ENCODE measurements around the gene NDFIP1. TPM values are rescaled to one million over a fixed set of nuclear protein-coding genes. Genes with fewer than 3 reads are reported as not detected.

NDFIP1 gene, protein sequence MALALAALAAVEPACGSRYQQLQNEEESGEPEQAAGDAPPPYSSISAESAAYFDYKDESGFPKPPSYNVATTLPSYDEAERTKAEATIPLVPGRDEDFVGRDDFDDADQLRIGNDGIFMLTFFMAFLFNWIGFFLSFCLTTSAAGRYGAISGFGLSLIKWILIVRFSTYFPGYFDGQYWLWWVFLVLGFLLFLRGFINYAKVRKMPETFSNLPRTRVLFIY
- 29.0 TPM for polyA plus RNA-seq (2013, experiment 1 of 2)
- 29.1 TPM for polyA plus RNA-seq (2013, experiment 2 of 2)

DNA sequence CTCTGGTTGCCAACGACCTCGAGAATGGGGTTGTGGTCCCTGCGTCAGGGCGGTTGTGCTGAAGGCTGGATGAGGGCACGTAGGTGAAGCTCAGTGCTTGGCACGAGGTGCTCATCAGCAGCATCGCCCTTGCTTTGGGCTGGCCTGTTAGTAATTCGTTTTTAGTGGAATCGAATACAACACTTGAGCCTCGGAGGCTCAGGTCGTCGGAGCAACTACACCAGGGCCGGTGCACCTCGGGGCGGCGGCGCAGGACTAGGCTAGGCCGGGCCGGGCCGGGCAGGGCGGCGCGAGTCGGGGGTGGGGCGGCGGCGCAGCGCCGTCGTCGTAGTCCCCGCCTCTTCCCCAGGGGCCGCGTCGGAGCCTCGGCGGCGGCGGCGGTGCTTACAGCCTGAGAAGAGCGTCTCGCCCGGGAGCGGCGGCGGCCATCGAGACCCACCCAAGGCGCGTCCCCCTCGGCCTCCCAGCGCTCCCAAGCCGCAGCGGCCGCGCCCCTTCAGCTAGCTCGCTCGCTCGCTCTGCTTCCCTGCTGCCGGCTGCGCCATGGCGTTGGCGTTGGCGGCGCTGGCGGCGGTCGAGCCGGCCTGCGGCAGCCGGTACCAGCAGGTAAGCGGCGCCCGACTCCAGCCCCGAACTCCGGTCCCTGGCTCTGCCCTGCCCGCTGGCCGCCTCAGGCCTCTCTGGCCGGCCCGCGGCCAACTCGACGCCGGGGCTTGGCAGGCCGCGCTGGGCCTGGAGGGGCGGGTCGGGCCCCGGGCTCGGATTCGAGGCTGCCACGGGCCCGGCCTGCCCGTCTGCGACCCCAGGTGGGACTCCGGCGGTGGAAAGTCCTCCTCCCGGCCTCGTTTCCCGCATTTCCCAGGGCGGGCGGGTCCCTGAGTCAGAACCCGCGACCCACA, at the start of gene NDFIP1:
NDFIP1 (plus strand) TSS at position 348 of the 899 bp plus-strand sequence; CDS start at position 544, 196 bp downstream.
- H3K4me3 ChIP-seq (ENCODE audit: low read length in 2 of 2), result peak within 1 kb of the TSS; percentile 59 to 96
- H3K4me1 ChIP-seq (ENCODE audit: control insufficient read depth in 2 of 2, insufficient read depth in 1 of 2, low read depth in 1 of 2, low read length in 2 of 2), result peaks cover 1 to 9% of the 10 kb centered on the region in 2 donors
- peak within 1 kb of the TSS; percentile 89 for H3K18ac ChIP-seq (ENCODE audit: low read length)
- peaks cover 0 to 12% of the 10 kb centered on the region in 2 donors for H3K9me3 ChIP-seq (replicated peaks in 1 of 2; ENCODE audit: control insufficient read depth in 2 of 2, insufficient read depth in 1 of 2, low read depth in 1 of 2, low read length in 2 of 2)
- peaks cover 2% of the 10 kb centered on the region for H3K79me1 ChIP-seq (ENCODE audit: low read depth, low read length)
- peak within 1 kb of the TSS; percentile 100 for H3K9ac ChIP-seq (ENCODE audit: low read depth, low read length, poor library complexity)
- peak within 1 kb of the TSS; percentile 65 for H3K27ac ChIP-seq (replicated peaks; ENCODE audit: low read length)
- no peak within 1 kb of the TSS for H4K8ac ChIP-seq (ENCODE audit: low read depth, low read length)
- no peak within 1 kb of the TSS for H2AK5ac ChIP-seq (ENCODE audit: low read depth, low read length)
- H2BK15ac ChIP-seq (ENCODE audit: low read length), result no peak within 1 kb of the TSS
- H3K36me3 ChIP-seq (replicated peaks in 1 of 2; ENCODE audit: control insufficient read depth in 2 of 2, insufficient read depth in 2 of 2, low read length in 2 of 2), result peaks cover 0 to 8% of the 10 kb centered on the region in 2 donors
- H3K4me2 ChIP-seq (ENCODE audit: insufficient read depth, low read length, poor library complexity, severe bottlenecking), result peak within 1 kb of the TSS; percentile 55
- H3K14ac ChIP-seq (ENCODE audit: low read length), result peak within 1 kb of the TSS; percentile 77
- H3K27me3 ChIP-seq (ENCODE audit: control insufficient read depth in 3 of 3, insufficient read depth in 3 of 3, low read depth in 1 of 3, low read length in 3 of 3), result peaks cover 0 to 12% (median 3%) of the 10 kb centered on the region in 3 experiments
- DNase-seq (ENCODE audit: low spot score), result peak; percentile 78
- H3K4ac ChIP-seq (ENCODE audit: low read length), result no peak within 1 kb of the TSS
- no peak within 1 kb of the TSS for H2BK120ac ChIP-seq (ENCODE audit: low read depth, low read length)
- H3K23ac ChIP-seq (ENCODE audit: low read depth, low read length, poor library complexity), result peak within 1 kb of the TSS; percentile 93
- peak within 1 kb of the TSS; percentile 0 for H4K91ac ChIP-seq (ENCODE audit: low read depth, low read length, poor library complexity)
- WGBS, 2 donors (ENCODE audit: extremely low coverage in 2 of 2, insufficient read length in 2 of 2, insufficient replicate concordance in 1 of 2), result no CpG with 5 or more reads among the region's 103 CpGs
- peak within 1 kb of the TSS; percentile 89 for H2AFZ ChIP-seq (ENCODE audit: low read length)
- H2BK12ac ChIP-seq (ENCODE audit: low read length), result no peak within 1 kb of the TSS
- H2BK5ac ChIP-seq (ENCODE audit: low read length), result peak within 1 kb of the TSS; percentile 47

DNA sequence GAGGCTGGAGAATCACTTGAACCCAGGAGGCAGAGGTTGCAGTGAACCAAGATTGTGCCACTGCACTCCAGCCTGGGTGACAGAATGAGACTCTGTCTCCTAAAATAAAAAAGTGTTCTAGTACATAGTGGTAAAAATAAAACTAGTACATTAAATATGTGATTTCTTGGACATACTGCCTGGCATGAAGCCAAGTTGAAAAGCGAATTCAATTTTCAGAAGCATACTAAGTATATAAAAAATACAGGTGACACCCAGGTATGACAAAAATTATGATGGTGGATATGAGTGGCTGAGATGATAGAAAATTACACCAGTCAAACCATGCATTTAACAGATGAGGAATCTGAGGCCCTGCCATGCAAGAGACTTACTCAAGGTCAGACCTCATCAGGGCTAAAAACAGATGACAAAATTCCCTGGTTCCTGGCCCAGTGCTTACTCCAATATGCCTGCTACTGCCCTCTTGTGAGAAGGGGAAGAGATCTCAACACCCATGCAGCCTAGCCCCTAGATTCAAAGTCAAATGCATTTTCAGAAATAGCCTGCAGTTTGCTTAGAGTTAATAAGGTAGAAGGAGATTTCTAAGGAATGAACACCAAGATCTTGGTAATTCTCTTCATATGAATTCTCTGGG, 49.2 kb upstream of the NDFIP1 start:
- no peak overlapping the region for H3K4ac ChIP-seq (ENCODE audit: low read length)
- no peak overlapping the region for H2BK12ac ChIP-seq (ENCODE audit: low read length)
- no peak overlapping the region for H3K27ac ChIP-seq (replicated peaks; ENCODE audit: low read length)
- H3K79me1 ChIP-seq (ENCODE audit: low read depth, low read length), result no peaks in the 10 kb centered on the region
- H4K91ac ChIP-seq (ENCODE audit: low read depth, low read length, poor library complexity), result no peak overlapping the region
- no peak overlapping the region for H2BK15ac ChIP-seq (ENCODE audit: low read length)
- no CpG with 5 or more reads among the region's 1 CpG for WGBS, 2 donors (ENCODE audit: extremely low coverage in 2 of 2, insufficient read length in 2 of 2, insufficient replicate concordance in 1 of 2)
- H3K9me3 ChIP-seq (replicated peaks in 1 of 2; ENCODE audit: control insufficient read depth in 2 of 2, insufficient read depth in 1 of 2, low read depth in 1 of 2, low read length in 2 of 2), result no peaks in the 10 kb centered on the region
- no peak overlapping the region for H2AFZ ChIP-seq (ENCODE audit: low read length)
- H3K4me2 ChIP-seq (ENCODE audit: insufficient read depth, low read length, poor library complexity, severe bottlenecking), result no peak overlapping the region
- no peak overlapping the region for H3K23ac ChIP-seq (ENCODE audit: low read depth, low read length, poor library complexity)
- no peaks in the 10 kb centered on the region for H3K36me3 ChIP-seq (replicated peaks in 1 of 2; ENCODE audit: control insufficient read depth in 2 of 2, insufficient read depth in 2 of 2, low read length in 2 of 2)
- no peak overlapping the region for H3K9ac ChIP-seq (ENCODE audit: low read depth, low read length, poor library complexity)
- no peak overlapping the region for H2BK120ac ChIP-seq (ENCODE audit: low read depth, low read length)
- H3K18ac ChIP-seq (ENCODE audit: low read length), result no peak overlapping the region
- H3K4me3 ChIP-seq (ENCODE audit: low read length in 2 of 2), result no peak overlapping the region
- H2BK5ac ChIP-seq (ENCODE audit: low read length), result no peak overlapping the region
- H3K27me3 ChIP-seq (ENCODE audit: control insufficient read depth in 3 of 3, insufficient read depth in 3 of 3, low read depth in 1 of 3, low read length in 3 of 3), result no peaks in the 10 kb centered on the region
- no peak overlapping the region for H3K14ac ChIP-seq (ENCODE audit: low read length)
- H4K8ac ChIP-seq (ENCODE audit: low read depth, low read length), result no peak overlapping the region
- peaks cover 12 to 27% of the 10 kb centered on the region in 2 donors for H3K4me1 ChIP-seq (ENCODE audit: control insufficient read depth in 2 of 2, insufficient read depth in 1 of 2, low read depth in 1 of 2, low read length in 2 of 2)
- no peak overlapping the region for H2AK5ac ChIP-seq (ENCODE audit: low read depth, low read length)
- DNase-seq (ENCODE audit: low spot score), result no peak

DNA sequence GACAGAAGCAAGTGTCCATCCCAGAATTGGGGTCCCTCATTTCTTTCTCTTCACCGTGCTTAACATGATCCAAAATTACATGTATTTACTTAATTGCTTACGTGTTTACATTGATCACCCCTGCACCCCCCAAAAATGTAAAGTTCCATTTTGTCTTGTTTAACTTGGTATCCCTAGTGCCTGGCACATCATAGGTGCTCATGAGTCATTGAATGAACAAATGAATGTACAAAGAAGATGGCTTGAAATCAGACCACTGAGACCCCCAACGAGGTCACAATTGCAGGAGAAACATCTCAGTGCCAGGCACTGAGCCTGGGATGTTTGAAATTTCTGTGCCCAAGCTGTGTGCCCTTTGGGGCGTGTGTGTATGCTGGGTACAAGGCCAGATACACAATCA, 45.2 kb upstream of the NDFIP1 start:
- Histone ChIP-seq H2AFZ (ENCODE audit: low read length) (peak overlapping the region; percentile 42), H2AK5ac (ENCODE audit: low read depth, low read length) (peak overlapping the region; percentile 30), H3K27ac (replicated peaks; ENCODE audit: low read length) (peak overlapping the region; percentile 72), H4K8ac (ENCODE audit: low read depth, low read length) (no peak overlapping the region), H2BK120ac (ENCODE audit: low read depth, low read length) (no peak overlapping the region), H3K4me2 (ENCODE audit: insufficient read depth, low read length, poor library complexity, severe bottlenecking) (peak overlapping the region; percentile 58), H3K18ac (ENCODE audit: low read length) (peak overlapping the region; percentile 15), H3K27me3 (ENCODE audit: control insufficient read depth in 3 of 3, insufficient read depth in 3 of 3, low read depth in 1 of 3, low read length in 3 of 3) (no peaks in the 10 kb centered on the region), H3K23ac (ENCODE audit: low read depth, low read length, poor library complexity) (no peak overlapping the region), H3K9me3 (replicated peaks in 1 of 2; ENCODE audit: control insufficient read depth in 2 of 2, insufficient read depth in 1 of 2, low read depth in 1 of 2, low read length in 2 of 2) (no peaks in the 10 kb centered on the region), H3K79me1 (ENCODE audit: low read depth, low read length) (no peaks in the 10 kb centered on the region), H3K36me3 (replicated peaks in 1 of 2; ENCODE audit: control insufficient read depth in 2 of 2, insufficient read depth in 2 of 2, low read length in 2 of 2) (no peaks in the 10 kb centered on the region), H3K4ac (ENCODE audit: low read length) (no peak overlapping the region), H2BK5ac (ENCODE audit: low read length) (no peak overlapping the region), H3K4me1 (ENCODE audit: control insufficient read depth in 2 of 2, insufficient read depth in 1 of 2, low read depth in 1 of 2, low read length in 2 of 2) (peaks cover 16 to 39% of the 10 kb centered on the region in 2 donors), H2BK12ac (ENCODE audit: low read length) (peak overlapping the region; percentile 67), H2BK15ac (ENCODE audit: low read length) (no peak overlapping the region), H3K9ac (ENCODE audit: low read depth, low read length, poor library complexity) (no peak overlapping the region), H3K4me3 (ENCODE audit: low read length in 2 of 2) (peak overlapping the region in 1 of 2 donors; percentile 27), H4K91ac (ENCODE audit: low read depth, low read length, poor library complexity) (no peak overlapping the region), H3K14ac (ENCODE audit: low read length) (no peak overlapping the region)
- no CpG with 5 or more reads among the region's 4 CpGs for WGBS, 2 donors (ENCODE audit: extremely low coverage in 2 of 2, insufficient read length in 2 of 2, insufficient replicate concordance in 1 of 2)
- no peak for DNase-seq (ENCODE audit: low spot score)
